IPS-18c (cell line): ENCODE results near the gene PLA2G6.
"Not testable (repeated sequence)": the region's sequence is repeated elsewhere in the genome, so short reads cannot be mapped to it uniquely, and the experiment has no call there.

Source experiments
- H3K4me3 ChIP-seq: 2 replicates; pipeline ENCODE4 v1.7.0; 2013; ENCODE audit warnings: low read depth, mild to moderate bottlenecking, low read length, moderate library complexity; ENCODE audit not compliant: insufficient read depth
- H3K9me3 ChIP-seq: one replicate; pipeline ENCODE4 v1.6.1; 2013; ENCODE audit warnings: mild to moderate bottlenecking, low read length, moderate library complexity; ENCODE audit not compliant: control insufficient read depth, insufficient read depth

The PLA2G6 gene

DNA sequence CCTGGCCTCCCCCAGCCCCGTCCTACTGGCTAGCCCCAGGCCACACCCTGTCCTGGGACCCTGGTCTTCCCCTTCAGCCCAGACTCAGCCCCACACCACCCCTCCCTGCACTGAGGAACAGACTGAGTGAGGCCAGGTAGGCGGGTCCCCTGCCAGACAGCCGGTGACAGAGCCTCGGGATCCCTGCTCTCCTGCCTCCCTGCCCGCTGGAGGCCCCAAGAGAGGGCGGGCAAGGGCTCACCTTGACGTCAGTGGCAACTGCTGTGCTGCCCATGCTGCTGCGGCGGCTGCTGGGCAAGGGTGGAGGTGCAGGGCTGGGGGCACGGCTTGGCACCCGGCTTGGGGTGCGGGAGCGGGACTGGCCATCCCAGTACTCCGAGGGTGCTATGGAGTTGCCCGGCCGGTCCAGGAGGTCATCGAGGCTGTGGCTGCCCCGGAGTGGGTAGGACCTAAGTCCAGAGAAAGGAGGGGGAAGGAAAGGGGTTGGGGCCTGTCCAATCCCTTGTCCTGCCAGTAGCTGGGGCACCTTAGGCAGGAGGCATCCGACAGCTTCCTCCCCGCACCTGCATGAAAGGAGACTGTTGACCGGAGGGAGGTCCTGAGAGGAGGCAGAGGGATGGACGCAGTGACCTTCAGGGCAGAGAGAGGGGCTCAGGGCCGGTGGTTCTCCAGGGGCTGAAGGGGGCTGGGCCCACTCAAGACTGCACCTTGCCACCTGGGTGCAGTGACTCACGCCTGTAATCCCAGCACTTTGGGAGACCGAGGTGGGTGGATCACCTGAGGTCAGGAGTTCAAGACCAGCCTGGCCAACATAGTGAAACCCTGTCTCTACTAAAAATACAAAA lies 95.4 kb downstream of the PLA2G6 start:
- peaks cover 1% of the 10 kb centered on the region for H3K9me3 ChIP-seq

DNA sequence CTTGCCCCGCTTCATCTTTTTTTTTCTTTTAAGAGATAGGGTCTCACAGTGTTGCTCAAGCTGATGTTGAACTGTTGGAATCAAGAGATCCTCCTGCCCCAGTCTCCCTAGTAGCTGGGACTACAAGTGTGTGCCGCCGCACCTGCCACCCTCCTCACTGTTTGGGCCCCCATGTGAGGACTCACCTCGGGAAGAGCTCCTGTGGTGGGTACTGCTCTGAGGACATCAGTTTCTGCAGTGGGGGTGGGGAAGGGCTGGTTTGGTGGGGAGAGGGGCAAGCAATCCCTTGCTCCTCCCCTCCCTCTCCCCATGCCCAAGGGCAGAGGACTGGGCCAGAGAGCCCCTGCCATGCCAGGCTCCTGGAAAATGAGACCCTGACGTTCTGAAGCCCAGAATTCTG lies 96.1 kb downstream of the PLA2G6 start:
- H3K4me3 ChIP-seq, result no peak overlapping the region
- H3K9me3 ChIP-seq, result peaks cover 2% of the 10 kb centered on the region

More for the DNA sequence above, 95.4 kb downstream of the PLA2G6 start:
- 0 out of 2 replicates have a peak overlapping the region, but pooled peaks have one; percentile 9 for H3K4me3 ChIP-seq

DNA sequence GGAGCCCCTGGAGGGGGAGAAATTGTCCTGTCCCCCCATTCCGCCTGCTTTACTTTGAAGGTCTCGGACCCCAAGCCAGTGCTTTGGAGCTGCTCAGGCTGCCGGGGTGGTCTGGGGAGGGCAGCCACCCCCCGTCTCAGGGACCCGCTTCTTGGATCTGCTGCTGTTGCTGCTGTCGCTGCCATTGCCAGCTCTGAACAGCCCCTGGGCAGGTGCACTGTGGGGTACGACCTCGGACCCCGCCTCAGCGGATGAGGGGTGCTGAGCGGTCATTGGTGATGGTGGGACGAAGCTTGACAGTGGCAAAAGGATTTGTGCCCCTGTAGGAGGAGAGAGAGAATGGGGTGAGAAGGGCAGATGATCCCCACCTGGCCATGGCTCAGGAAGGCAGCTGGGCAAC lies 96.6 kb downstream of the PLA2G6 start:
- Histone ChIP-seq H3K9me3 (peaks cover 2% of the 10 kb centered on the region), H3K4me3 (no peak overlapping the region)

DNA sequence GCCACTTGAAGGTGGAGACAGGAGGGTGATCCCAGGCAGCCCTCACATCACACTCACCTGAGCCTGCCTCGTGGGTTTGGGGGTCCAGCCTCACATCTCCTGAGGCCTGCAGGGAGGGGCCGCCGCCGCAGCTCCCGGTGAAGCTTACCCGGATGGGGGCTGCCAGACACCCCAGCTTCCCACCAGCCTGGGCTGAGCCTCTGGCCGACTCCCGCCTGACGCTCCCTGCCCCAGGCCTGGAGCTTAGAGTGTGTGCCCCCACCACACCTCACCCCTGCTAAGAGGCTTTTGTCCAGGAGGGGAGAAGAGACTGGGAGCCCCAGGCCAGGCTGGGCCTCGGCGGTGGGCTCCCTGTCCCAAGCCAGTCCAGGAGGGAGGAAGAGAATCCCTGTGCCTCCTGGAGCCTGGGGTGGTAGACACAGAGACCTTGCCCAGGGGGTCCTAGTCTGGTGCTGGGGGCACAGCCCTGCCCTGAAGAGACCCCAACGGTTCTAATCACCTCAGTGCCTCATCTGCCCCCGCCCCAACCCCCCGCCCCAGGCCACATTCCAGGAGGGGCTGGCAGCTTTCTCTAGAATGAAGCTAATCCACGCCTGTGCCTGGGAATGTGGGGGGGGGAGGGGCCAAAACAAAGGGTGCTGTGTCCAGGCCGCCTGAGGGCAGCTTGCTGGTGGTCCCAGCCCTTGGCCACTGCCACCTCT lies 97.5 kb downstream of the PLA2G6 start, which contains the start of gene SLC16A8:
Gene SLC16A8, minus strand, starts transcription at position 254 of the 701 bp plus-strand sequence. CDS start 1,311 bp downstream, outside the sequence.
- Histone ChIP-seq H3K9me3 (peaks cover 2% of the 10 kb centered on the region), H3K4me3 (peak within 1 kb of the TSS; percentile 20; the same call in 1 of the 2 replicates)

DNA sequence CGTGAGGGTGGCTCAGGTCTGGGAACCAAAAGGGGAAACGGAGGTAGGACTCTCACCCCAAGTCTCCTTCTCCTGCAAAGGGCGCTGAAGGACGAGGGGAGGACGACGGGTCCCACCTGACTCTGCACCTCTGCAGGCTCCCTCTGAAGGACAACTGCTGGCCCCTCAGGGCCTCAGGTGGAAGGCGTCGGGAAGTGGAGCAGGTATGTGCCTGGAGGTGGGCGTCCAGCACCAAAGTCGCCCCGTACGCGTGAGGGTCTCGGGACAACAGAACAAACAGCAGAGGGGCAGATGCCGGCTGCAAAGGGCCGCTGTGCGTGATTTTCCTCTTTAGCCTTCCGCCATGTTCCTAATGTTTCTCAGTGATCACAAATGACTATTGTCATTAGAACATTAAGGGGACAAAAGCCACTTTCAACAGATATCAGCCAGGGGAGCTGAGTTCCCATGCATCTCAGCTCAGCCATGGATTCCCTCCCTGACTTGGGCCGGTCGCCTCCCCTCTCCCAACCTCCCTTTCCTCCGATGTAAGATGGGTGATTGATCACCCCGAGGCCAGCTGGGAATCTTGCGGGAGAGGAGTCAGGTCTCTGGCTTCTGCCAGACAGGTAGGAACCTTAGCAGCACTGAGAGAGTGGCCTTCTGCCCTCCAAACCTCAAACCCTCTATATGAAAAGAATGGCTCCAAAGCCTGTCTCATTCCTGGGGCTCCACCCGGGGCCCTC lies 98.5 kb downstream of the PLA2G6 start:
- peaks cover 2% of the 10 kb centered on the region for H3K9me3 ChIP-seq
- H3K4me3 ChIP-seq, result no peak overlapping the region

DNA sequence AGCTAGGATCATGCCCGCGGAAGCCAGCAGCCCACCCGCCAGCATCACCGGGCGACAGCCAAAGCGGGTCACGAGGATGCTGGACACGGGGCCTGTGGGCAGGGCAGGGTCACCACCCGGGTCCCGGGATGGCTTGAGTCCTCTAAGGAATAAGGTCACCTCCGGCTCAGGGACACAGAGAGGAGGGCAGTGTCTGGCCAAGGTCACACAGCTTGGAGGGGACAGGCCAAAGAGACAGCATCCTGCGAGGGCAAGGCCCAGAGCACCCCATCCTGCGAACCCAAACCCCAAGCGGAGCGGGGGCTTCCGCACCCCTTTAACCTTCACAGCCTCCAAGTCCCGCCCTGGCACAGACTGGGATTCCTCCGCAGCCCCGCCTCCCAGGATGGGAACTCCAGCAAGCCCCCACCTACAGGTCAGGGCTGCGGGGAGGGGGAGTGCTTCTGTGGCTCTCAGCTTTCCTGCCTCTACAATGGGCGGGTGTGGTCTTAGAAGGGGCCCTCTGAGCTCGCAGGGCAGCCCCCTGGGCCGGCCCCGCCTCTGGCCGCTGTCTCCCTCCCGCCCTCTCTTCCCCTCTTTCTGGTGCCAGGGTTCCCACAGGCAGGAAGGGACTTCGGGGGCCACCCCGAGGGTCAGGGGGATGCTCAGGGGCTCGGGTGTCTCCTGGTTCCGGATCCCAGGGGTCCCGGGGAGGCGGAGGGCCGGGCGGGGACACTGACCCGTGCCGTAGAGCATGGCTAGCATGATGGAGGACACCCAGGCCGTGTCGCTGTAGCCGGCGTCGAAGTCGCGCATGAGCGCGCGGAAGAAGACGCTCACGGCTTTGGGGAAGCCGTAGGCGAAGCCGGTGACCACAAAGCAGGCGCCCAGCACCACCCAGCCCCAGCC lies 99.4 kb downstream of the PLA2G6 start:
- H3K9me3 ChIP-seq, result peaks cover 2% of the 10 kb centered on the region
- H3K4me3 ChIP-seq, result no peak overlapping the region

DNA sequence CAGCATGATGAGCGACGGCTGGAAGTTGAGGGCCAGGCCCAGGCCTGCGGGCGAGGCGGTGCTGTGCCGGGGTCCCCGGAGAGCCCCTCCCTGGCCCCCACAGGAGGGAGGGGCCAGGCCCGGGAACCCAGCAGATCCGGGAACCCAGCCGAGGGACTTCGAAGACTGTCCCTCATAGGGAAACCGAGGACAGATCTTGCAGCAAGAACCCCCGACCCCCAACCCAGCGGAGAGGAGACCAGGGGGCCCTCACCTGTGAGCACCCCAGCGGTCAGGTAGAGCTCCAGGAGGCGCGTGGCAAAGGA lies 100.0 kb downstream of the PLA2G6 start:
- peaks cover 2% of the 10 kb centered on the region for H3K9me3 ChIP-seq

DNA sequence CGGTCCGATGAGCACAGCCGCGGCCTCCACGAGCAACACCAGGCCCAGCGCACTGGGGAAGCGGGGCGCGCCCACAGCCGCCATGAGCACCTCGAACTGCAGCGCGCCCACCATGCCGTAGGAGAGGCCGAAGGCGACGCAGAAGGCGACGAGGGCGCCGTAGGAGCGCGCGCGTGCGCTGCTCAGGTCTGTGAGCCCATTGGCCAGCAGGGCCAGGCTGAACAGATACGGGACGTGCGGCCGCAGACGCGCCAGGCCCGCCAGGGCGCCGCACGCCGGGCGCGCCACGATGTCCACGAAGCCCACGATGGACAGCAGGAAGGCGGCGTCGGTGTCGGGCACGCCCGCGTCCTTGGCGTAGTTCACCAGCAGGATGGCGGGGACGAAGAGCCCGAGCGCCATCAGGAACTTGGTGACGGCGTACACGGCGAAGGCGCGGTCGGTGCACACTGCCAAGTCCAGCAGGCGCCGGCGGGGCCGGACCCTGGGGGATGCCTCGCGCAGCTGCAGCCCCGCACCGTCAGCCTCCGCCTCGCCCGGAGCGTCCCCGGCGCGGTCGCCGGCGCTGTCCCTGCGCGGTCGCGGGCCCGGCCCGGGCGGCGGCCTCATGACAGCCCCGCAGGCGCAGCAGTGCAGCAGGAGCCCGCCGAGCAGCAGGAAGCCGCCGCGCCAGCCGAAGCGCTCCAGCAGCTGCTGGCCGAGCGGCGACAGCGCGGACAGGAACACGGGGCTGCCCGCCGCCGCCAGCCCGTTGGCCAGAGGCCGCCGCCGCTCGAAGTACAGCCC lies 100.6 kb downstream of the PLA2G6 start:
- Histone ChIP-seq H3K9me3 (peaks cover 2% of the 10 kb centered on the region), H3K4me3 (0 out of 2 replicates have a peak overlapping the region, but pooled peaks have one; percentile 20)

More for the DNA sequence above, 100.0 kb downstream of the PLA2G6 start:
- H3K4me3 ChIP-seq, result no peak overlapping the region

DNA sequence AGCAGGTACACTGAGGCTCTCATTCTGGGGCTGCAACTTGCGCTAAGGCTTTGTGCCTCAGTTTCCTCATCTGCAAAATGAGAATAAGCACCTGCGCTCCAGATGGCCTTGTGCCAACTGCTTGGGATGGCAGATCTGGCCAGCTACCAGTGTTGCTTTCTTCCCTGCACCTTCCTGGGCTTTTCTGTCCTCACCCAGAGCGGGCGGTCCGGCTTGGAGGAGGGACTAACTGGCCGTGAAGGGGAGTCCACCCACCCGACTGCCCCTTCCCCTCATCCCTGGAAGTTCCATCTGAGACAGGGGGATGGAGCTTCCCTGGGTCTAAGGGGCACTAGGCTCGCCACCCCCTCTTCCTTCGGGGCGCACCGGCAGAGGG lies 101.2 kb downstream of the PLA2G6 start:
- H3K9me3 ChIP-seq, result peaks cover 2% of the 10 kb centered on the region
- no peak overlapping the region for H3K4me3 ChIP-seq

DNA sequence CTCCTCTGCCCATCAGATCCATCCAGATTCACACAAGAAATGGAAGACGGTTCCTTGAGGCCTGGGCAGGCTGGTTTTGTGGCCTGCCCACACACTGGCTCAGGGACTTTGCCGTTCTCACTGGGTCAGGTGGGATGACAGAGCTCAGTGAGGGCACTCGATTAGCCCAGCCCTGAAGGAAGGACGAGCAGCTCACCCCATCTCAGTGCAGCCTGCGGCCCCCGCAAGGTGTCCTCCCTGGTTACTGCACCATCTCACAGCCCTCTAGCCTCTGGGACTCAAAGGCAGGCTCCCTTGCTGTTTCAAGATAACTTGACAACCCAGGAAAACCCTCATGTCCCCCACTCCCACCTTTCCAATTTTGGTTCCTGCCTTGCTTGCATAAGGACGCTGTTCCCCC lies 101.8 kb downstream of the PLA2G6 start:
- Histone ChIP-seq H3K4me3 (no peak overlapping the region), H3K9me3 (peaks cover 2% of the 10 kb centered on the region)

DNA sequence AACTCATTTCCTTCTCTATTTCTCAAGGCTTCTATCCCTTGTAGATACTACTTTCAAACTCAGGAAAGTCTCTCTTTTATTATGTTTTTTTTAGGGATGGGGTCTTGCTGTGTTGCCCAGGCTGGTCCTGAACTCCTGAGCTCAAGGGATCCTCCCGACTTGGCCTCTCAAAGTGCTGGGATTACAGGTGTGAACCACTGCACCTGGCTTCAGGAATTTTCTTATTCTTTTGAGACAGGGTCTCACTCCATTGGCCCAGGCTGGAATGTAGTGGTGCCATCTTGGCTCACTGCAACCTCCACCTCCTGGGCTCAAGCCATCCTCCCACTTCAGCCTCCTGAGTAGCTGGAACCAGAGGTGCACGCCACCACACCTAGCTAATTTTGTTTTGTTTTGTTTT lies 102.4 kb downstream of the PLA2G6 start:
- not testable (repeated sequence) for H3K4me3 ChIP-seq, H3K9me3 ChIP-seq

DNA sequence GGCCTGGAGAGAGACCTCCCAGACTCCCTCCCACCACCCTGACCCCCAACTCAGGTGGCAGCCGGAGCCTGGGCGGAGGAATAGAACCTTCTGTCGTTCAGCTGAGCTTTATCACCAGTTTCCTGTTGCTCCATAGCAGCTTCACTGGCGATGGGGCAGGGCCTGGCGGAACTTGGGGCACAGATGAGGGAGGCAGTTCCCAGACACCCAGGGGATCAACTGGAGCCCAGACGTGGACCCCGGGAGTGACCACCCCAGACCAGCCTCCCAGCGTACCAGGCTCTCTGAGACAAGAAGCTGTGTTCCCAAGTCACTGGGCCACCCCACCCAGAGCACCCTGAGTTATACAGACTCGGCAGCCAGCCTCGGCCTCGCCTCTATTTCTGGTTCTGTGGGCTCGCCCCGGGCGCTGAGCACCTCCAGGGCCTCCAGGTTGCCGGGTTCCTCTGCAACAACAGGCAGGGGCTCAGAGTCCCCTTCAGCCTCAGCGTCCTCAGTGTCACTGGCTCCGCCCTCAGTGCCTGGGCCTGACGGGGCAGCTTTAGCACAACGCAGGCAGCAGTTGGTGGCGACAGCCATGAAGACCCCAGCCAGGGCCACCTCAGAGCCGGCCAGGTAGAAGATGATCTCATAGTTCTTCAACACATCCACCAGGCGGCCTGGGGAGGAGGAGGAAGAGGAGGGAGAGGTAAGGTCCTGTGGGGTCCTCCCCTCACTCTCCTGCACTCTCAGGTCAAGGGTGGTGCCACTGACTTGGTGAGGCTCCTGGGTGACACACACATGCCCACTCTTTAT lies 103.4 kb downstream of the PLA2G6 start:
- no peak overlapping the region for H3K4me3 ChIP-seq
- H3K9me3 ChIP-seq, result peaks cover 2% of the 10 kb centered on the region

DNA sequence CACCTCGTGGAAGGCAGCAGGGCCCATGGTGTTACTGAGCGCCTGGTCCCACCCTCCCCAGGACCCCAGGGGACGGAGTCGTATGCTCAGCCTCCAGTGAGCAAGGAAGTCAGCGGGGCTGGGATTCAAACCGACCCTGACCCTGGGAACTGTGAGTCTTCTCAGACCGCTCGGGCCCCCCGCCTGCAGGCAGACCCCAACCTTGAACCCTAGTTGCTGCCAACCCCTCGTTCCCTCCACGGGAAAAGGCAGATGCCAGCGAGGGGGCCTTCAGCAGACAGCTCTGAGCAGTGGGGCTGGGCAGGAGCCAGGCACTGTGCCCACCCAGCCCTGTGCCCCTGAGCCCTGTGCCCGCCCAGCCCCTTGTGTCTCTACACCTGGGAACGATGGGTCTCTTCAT lies 104.0 kb downstream of the PLA2G6 start:
- Histone ChIP-seq H3K9me3 (peaks cover 2% of the 10 kb centered on the region), H3K4me3 (no peak overlapping the region)

DNA sequence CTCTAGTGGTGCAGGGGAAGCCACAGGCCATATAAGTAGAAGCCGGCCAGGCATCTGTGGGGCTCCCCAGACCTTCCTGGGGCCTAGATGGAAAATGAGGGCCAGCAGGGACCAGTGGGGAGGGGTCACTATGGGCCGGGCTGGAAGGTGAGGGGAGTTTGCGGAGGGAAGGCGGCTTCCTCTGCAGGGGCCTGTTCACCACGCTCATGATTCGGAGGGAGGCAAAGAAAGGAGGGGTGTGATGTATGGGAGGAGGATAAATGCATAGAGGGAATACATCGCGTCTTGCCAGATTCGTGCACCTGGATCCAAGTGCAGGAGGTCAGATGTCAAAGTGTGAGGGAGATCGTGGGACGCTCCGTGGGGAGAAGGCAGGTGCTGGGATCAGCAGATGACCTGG lies 104.5 kb downstream of the PLA2G6 start:
- Histone ChIP-seq H3K9me3 (peaks cover 2% of the 10 kb centered on the region), H3K4me3 (no peak overlapping the region)

DNA sequence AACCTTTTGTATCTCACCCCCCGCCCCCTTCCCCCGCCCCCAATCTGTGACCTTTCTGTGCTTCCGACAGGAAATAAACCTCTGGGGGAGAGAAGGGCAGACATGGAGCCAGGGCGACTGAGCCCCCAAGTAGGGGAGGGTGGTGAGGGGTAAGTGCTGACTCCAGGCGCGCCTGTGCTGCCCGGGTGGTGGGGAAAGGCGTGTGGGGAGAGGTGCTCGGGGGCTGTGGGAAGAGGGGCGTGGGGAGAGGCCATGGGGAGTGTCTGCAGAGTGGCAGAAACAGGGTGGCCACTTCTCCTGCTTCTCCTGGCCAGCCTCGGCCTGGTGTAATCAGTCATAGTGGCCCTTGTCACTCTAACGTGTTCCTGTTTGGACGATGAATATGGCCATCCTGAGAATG lies 105.7 kb downstream of the PLA2G6 start:
- Histone ChIP-seq H3K9me3 (no peaks in the 10 kb centered on the region), H3K4me3 (no peak overlapping the region)
